ENCODE measurements around the gene CDH13.

The CDH13 gene

GRCh38 chr16:83722456-83723183 is 1095.9 kb downstream of the CDH13 start:
- Histone ChIP-seq H3K79me2 (ENCODE audit: control insufficient read depth, insufficient read depth, low read length) (no peaks in the 10 kb centered on the region), H3K4me2 (ENCODE audit: low read length) (no peak overlapping the region), H3K27ac (ENCODE audit: low read depth, low read length) (no peak overlapping the region), H3K27me3 (ENCODE audit: insufficient read depth, low read length, poor library complexity) (no peaks in the 10 kb centered on the region), H3K56ac (ENCODE audit: low read length) (no peak overlapping the region), H4K5ac (ENCODE audit: low read length) (no peak overlapping the region), H3K36me3 (ENCODE audit: control insufficient read depth, insufficient read depth, low read length) (no peaks in the 10 kb centered on the region), H3K18ac (ENCODE audit: low read length) (no peak overlapping the region), H4K8ac (ENCODE audit: low read depth, low read length) (no peak overlapping the region), H3K4me3 (ENCODE audit: low read length) (no peak overlapping the region), H2BK5ac (ENCODE audit: low read length) (no peak overlapping the region), H3K4ac (ENCODE audit: low read depth, low read length) (no peak overlapping the region), H2AK5ac (ENCODE audit: low read length) (no peak overlapping the region), H3K23ac (ENCODE audit: low read length) (no peak overlapping the region), H3K4me1 (ENCODE audit: control insufficient read depth, low read depth, low read length) (no peaks in the 10 kb centered on the region), H3K9ac (ENCODE audit: low read length) (no peak overlapping the region), H2BK15ac (replicated peaks; ENCODE audit: low read depth) (no peak overlapping the region), H3K79me1 (ENCODE audit: low read length) (no peaks in the 10 kb centered on the region), H2BK120ac (ENCODE audit: low read depth, low read length) (no peak overlapping the region)
- WGBS (ENCODE audit: extremely low coverage, insufficient coverage, low lambda C conversion rate): no CpG with 5 or more reads among the region's 6 CpGs
- no peak for DNase-seq

- Histone ChIP-seq H3K4me2 (ENCODE audit: low read length) (no peak overlapping the region), H3K18ac (ENCODE audit: low read length) (no peak overlapping the region), H3K27ac (ENCODE audit: low read depth, low read length) (no peak overlapping the region), H3K36me3 (ENCODE audit: control insufficient read depth, insufficient read depth, low read length) (no peaks in the 10 kb centered on the region), H3K9ac (ENCODE audit: low read length) (no peak overlapping the region), H3K27me3 (ENCODE audit: insufficient read depth, low read length, poor library complexity) (no peaks in the 10 kb centered on the region), H3K23ac (ENCODE audit: low read length) (no peak overlapping the region), H3K4ac (ENCODE audit: low read depth, low read length) (no peak overlapping the region), H3K4me3 (ENCODE audit: low read length) (no peak overlapping the region), H2BK120ac (ENCODE audit: low read depth, low read length) (no peak overlapping the region), H3K79me1 (ENCODE audit: low read length) (no peaks in the 10 kb centered on the region), H2AK5ac (ENCODE audit: low read length) (no peak overlapping the region), H3K56ac (ENCODE audit: low read length) (no peak overlapping the region), H4K5ac (ENCODE audit: low read length) (no peak overlapping the region), H2BK15ac (replicated peaks; ENCODE audit: low read depth) (no peak overlapping the region), H4K8ac (ENCODE audit: low read depth, low read length) (no peak overlapping the region), H3K79me2 (ENCODE audit: control insufficient read depth, insufficient read depth, low read length) (no peaks in the 10 kb centered on the region), H2BK5ac (ENCODE audit: low read length) (no peak overlapping the region), H3K4me1 (ENCODE audit: control insufficient read depth, low read depth, low read length) (no peaks in the 10 kb centered on the region)
- WGBS (ENCODE audit: extremely low coverage, insufficient coverage, low lambda C conversion rate): no CpG with 5 or more reads among the region's 3 CpGs
- DNase-seq: no peak
These were observed 1096.5 kb downstream of the CDH13 start for GRCh38 chr16:83723244-83723643.

- Histone ChIP-seq H3K79me2 (ENCODE audit: control insufficient read depth, insufficient read depth, low read length) (no peaks in the 10 kb centered on the region), H4K8ac (ENCODE audit: low read depth, low read length) (no peak overlapping the region), H3K36me3 (ENCODE audit: control insufficient read depth, insufficient read depth, low read length) (no peaks in the 10 kb centered on the region), H2BK15ac (replicated peaks; ENCODE audit: low read depth) (no peak overlapping the region), H3K23ac (ENCODE audit: low read length) (no peak overlapping the region), H3K27ac (ENCODE audit: low read depth, low read length) (no peak overlapping the region), H3K27me3 (ENCODE audit: insufficient read depth, low read length, poor library complexity) (no peaks in the 10 kb centered on the region), H4K5ac (ENCODE audit: low read length) (no peak overlapping the region), H3K18ac (ENCODE audit: low read length) (no peak overlapping the region), H2AK5ac (ENCODE audit: low read length) (no peak overlapping the region), H3K79me1 (ENCODE audit: low read length) (no peaks in the 10 kb centered on the region), H3K4ac (ENCODE audit: low read depth, low read length) (no peak overlapping the region), H3K4me2 (ENCODE audit: low read length) (no peak overlapping the region), H3K56ac (ENCODE audit: low read length) (no peak overlapping the region), H3K9ac (ENCODE audit: low read length) (no peak overlapping the region), H2BK120ac (ENCODE audit: low read depth, low read length) (no peak overlapping the region), H3K4me3 (ENCODE audit: low read length) (no peak overlapping the region), H2BK5ac (ENCODE audit: low read length) (no peak overlapping the region), H3K4me1 (ENCODE audit: control insufficient read depth, low read depth, low read length) (no peaks in the 10 kb centered on the region)
- no CpG with 5 or more reads among the region's 2 CpGs for WGBS (ENCODE audit: extremely low coverage, insufficient coverage, low lambda C conversion rate)
- DNase-seq: no peak
These were observed 1097.1 kb downstream of the CDH13 start for GRCh38 chr16:83723901-83724300.

GRCh38 chr16:83724585-83724984 is 1097.8 kb downstream of the CDH13 start:
- Histone ChIP-seq H2BK15ac (replicated peaks; ENCODE audit: low read depth) (no peak overlapping the region), H2AK5ac (ENCODE audit: low read length) (no peak overlapping the region), H3K23ac (ENCODE audit: low read length) (no peak overlapping the region), H3K4me2 (ENCODE audit: low read length) (no peak overlapping the region), H2BK120ac (ENCODE audit: low read depth, low read length) (no peak overlapping the region), H3K18ac (ENCODE audit: low read length) (no peak overlapping the region), H3K4me1 (ENCODE audit: control insufficient read depth, low read depth, low read length) (no peaks in the 10 kb centered on the region), H3K56ac (ENCODE audit: low read length) (no peak overlapping the region), H3K36me3 (ENCODE audit: control insufficient read depth, insufficient read depth, low read length) (no peaks in the 10 kb centered on the region), H3K4me3 (ENCODE audit: low read length) (no peak overlapping the region), H3K9ac (ENCODE audit: low read length) (no peak overlapping the region), H4K5ac (ENCODE audit: low read length) (no peak overlapping the region), H3K27me3 (ENCODE audit: insufficient read depth, low read length, poor library complexity) (no peaks in the 10 kb centered on the region), H3K79me1 (ENCODE audit: low read length) (no peaks in the 10 kb centered on the region), H4K8ac (ENCODE audit: low read depth, low read length) (no peak overlapping the region), H3K79me2 (ENCODE audit: control insufficient read depth, insufficient read depth, low read length) (no peaks in the 10 kb centered on the region), H3K27ac (ENCODE audit: low read depth, low read length) (no peak overlapping the region), H2BK5ac (ENCODE audit: low read length) (no peak overlapping the region), H3K4ac (ENCODE audit: low read depth, low read length) (no peak overlapping the region)
- no peak for DNase-seq
- WGBS (ENCODE audit: extremely low coverage, insufficient coverage, low lambda C conversion rate): no CpG with 5 or more reads among the region's 2 CpGs

- no peak overlapping the region for H3K56ac ChIP-seq (ENCODE audit: low read length)
These were observed 1098.5 kb downstream of the CDH13 start for GRCh38 chr16:83725313-83725712.

GRCh38 chr16:83727018-83727417 is 1100.2 kb downstream of the CDH13 start:
- H3K27ac ChIP-seq (ENCODE audit: low read depth, low read length): no peak overlapping the region
- DNase-seq: no peak

More at GRCh38 chr16:83725313-83725712, 1098.5 kb downstream of the CDH13 start:
- H2AK5ac ChIP-seq (ENCODE audit: low read length): no peak overlapping the region
- H3K4ac ChIP-seq (ENCODE audit: low read depth, low read length): no peak overlapping the region
- H3K79me1 ChIP-seq (ENCODE audit: low read length): no peaks in the 10 kb centered on the region
- no peak overlapping the region for H3K4me3 ChIP-seq (ENCODE audit: low read length)
- no peaks in the 10 kb centered on the region for H3K4me1 ChIP-seq (ENCODE audit: control insufficient read depth, low read depth, low read length)
- H3K9ac ChIP-seq (ENCODE audit: low read length): no peak overlapping the region
- H2BK120ac ChIP-seq (ENCODE audit: low read depth, low read length): no peak overlapping the region
- H3K27me3 ChIP-seq (ENCODE audit: insufficient read depth, low read length, poor library complexity): no peaks in the 10 kb centered on the region
- H3K18ac ChIP-seq (ENCODE audit: low read length): no peak overlapping the region
- H2BK5ac ChIP-seq (ENCODE audit: low read length): no peak overlapping the region
- H3K27ac ChIP-seq (ENCODE audit: low read depth, low read length): no peak overlapping the region
- H4K8ac ChIP-seq (ENCODE audit: low read depth, low read length): no peak overlapping the region
- DNase-seq: no peak
- H3K36me3 ChIP-seq (ENCODE audit: control insufficient read depth, insufficient read depth, low read length): no peaks in the 10 kb centered on the region
- H3K79me2 ChIP-seq (ENCODE audit: control insufficient read depth, insufficient read depth, low read length): no peaks in the 10 kb centered on the region
- WGBS (ENCODE audit: extremely low coverage, insufficient coverage, low lambda C conversion rate): no CpG with 5 or more reads among the region's 9 CpGs
- H2BK15ac ChIP-seq (replicated peaks; ENCODE audit: low read depth): no peak overlapping the region
- H3K4me2 ChIP-seq (ENCODE audit: low read length): no peak overlapping the region
- H4K5ac ChIP-seq (ENCODE audit: low read length): no peak overlapping the region
- H3K23ac ChIP-seq (ENCODE audit: low read length): no peak overlapping the region

More at GRCh38 chr16:83727018-83727417, 1100.2 kb downstream of the CDH13 start:
- Histone ChIP-seq H2BK15ac (replicated peaks; ENCODE audit: low read depth) (no peak overlapping the region), H2BK120ac (ENCODE audit: low read depth, low read length) (no peak overlapping the region), H2BK5ac (ENCODE audit: low read length) (no peak overlapping the region), H3K4me1 (ENCODE audit: control insufficient read depth, low read depth, low read length) (no peaks in the 10 kb centered on the region), H3K27me3 (ENCODE audit: insufficient read depth, low read length, poor library complexity) (no peaks in the 10 kb centered on the region), H3K4me2 (ENCODE audit: low read length) (no peak overlapping the region), H3K9ac (ENCODE audit: low read length) (no peak overlapping the region), H3K4me3 (ENCODE audit: low read length) (no peak overlapping the region), H3K18ac (ENCODE audit: low read length) (no peak overlapping the region), H3K56ac (ENCODE audit: low read length) (no peak overlapping the region), H3K4ac (ENCODE audit: low read depth, low read length) (no peak overlapping the region), H4K5ac (ENCODE audit: low read length) (no peak overlapping the region), H3K79me2 (ENCODE audit: control insufficient read depth, insufficient read depth, low read length) (no peaks in the 10 kb centered on the region), H3K79me1 (ENCODE audit: low read length) (no peaks in the 10 kb centered on the region), H3K36me3 (ENCODE audit: control insufficient read depth, insufficient read depth, low read length) (no peaks in the 10 kb centered on the region), H4K8ac (ENCODE audit: low read depth, low read length) (no peak overlapping the region), H2AK5ac (ENCODE audit: low read length) (no peak overlapping the region), H3K23ac (ENCODE audit: low read length) (no peak overlapping the region)
- no CpG with 5 or more reads among the region's 10 CpGs for WGBS (ENCODE audit: extremely low coverage, insufficient coverage, low lambda C conversion rate)

All from mesendoderm (in vitro differentiated cells).